NCI-H2196 treated with DMSO at 0.1 percent for 48 hours (cell line): ENCODE results near the gene KDM2B.
"Not testable (repeated sequence)": the region's sequence is repeated elsewhere in the genome, so short reads cannot be mapped to it uniquely, and the experiment has no call there.

ENCODE experiments used
- DNase-seq: peaks from one replicate; lab custom pipeline; 2025; ENCODE audit not compliant: unreplicated experiment; lab: John Stamatoyannopoulos, UW

The KDM2B gene

DNA sequence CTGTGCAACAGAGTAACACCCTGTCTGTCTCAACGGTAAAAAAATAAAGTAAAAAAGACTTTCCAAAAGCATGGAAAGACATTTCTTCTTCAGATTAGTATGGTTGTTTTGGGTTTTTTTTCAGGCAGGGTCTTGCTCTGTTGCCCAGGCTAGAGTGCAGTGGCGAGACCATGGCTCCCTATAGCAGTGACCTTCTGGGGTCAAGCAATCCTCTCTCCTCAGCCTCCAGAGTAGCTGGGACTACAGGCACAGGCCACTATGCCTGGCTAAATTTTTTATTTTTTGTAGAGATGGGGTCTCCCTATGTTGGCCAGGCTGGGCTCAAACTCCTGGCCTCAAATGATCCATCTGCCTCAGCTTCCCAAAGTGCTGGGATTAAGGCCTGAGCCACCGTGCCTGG, 72.8 kb downstream of the KDM2B start:
- no peak for DNase-seq

DNA sequence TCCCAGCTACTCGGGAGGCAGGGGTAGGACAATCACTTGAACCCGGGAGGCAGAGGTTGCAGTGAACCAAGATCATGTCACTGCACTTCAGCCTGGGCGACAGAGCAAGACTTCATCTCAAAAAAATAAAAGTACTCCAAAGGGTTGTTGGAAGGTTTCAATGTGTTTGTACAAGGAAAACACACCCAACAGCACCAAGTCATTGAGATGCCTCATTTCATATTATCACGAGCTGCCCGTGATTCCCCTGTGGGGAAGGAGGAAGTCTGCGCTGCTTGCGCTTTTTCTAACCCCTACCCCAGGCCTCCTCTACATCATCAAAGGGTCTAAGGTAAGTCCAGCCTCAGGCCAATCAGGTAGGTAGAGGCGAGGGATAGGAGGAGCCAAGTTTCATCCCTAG, 73.6 kb downstream of the KDM2B start:
- DNase-seq = no peak

GRCh38 chr12:121505513-121505912, 75.3 kb downstream of the KDM2B start:
- DNase-seq = no peak

DNA sequence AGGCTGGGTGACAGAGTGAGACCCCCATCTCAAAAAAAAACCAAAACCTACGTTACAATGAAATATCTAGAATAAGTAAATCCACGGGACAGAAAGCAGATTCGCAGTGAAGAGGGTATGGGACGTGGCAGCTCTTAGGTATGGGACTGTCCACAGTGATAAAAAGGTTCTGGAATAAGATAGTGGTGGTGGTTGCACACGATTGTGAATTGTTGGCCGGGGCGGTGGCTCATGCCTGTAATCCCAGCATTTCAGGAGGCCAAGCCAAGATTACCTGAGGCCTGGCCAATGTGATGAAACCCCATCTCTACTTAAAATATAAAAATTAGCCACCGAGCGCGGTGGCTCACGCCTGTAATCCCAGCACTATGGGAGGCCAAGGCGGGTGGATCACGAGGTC, 76.3 kb downstream of the KDM2B start:
- DNase-seq = no peak

DNA sequence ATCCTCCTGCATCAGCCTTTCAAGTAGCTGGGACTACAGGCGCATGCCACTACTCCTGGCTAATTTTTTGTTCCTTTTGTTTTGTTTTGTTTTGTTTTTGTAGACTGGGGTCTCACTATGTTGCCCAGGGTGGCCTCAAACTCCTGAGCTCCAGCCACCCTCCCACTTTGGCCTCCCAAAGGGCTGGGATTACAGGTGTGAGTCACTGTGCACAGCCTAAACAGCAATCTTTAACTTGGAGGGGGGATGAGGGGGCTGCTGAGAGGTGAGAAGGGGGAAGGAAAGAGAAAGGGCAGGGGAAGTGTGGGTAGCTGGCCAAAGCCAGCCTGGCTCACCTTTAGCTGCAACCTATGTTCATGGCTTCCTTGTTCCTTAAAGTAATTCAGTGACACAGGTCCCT, 77.4 kb downstream of the KDM2B start:
- DNase-seq = no peak

- no peak for DNase-seq
Observed at GRCh38 chr12:121501946-121502345, 78.9 kb downstream of the KDM2B start.

DNA sequence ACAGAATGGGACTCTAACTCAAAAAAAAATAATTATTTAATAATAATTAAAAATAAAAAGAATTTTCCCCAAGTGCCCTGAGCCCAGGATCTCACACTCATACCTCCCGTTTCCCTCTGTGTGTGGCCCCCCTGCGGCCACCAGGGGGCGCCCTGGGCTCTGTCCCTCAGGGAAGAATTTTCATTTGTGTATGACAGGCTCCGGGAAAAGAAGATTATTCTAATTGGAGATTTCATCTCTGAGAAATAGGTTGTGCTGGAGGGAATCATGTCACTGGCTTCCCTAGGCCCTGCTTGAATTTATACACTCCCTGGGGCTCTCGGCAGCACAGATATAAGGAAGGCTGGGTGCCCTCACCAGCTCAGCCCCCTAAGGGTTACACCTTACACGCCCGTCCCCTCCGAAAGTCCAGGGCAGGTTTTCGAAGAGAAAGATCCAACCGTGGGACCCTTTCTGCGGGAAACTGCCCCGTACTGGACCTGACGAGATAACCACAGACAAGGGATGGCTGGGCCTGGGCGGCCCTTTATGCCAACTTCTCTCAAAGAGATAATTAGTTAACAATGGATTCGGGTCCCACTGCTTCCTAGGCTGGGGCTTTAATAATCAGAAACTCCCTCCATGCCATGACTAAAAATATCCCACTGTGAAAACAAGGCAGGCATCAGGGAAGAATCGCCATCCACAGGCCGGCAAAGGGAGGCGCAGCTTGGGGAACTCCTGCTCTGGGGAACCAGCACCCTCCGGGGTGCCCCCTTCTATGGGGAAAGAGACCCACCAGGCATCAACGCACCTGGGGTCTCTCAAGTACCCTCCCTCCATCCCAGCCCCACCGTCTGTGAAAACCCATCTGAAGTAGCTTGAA, 80.7 kb downstream of the KDM2B start:
- peak; percentile 44 for DNase-seq

DNA sequence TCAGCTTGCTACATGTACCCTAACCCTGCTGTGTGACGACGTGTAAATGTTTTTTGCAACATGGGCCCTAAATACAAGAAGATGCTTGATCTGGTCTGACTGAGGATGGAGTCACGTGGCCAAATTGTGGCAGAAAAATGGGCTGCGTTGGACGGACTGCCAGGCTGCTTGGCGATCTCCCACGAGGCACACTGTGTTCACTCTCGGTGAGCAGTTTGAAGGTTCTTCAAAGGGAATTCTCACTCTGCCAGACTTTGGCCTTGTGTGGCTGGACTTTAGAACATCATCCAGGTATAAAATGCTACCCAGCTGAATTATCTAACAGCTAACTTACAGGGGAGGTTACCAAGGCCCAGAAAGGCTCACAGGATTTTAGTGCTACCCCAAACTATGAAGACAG, 85.1 kb downstream of the KDM2B start:
- DNase-seq = no peak

DNA sequence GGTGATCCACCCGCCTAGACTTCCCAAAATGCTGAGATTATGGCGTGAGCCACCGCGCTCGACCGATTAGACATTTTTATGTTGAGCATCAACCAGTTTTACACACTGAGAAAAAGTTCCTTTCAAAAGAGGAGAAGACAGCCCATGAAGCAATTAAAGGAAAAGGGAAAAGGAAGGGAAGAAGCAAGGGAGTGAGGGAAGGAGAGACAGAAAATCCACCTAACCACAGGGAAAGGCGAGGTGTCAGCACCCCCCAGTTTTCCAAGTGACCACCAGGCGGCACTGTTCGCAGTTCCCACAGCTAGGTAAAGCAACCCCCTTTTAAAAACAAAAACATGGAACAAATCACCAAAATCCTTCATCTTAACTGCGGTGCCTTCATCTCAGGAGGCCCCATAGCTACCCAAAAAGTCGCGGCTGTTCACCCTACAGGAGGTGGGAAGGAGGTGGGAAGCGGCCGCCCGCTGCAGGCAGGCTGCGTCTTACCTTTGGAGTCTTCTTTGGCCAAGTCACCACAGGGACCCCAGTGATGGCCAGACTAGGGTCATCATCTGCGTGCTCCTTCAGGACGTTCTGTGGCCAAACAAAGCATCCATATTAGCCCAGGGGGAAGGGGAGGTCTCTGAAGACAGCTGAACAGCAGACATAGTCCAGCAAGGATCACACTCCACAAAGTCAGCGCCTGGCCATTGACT, 86.6 kb downstream of the KDM2B start:
- no peak for DNase-seq

GRCh38 chr12:121490401-121491281, 90.2 kb downstream of the KDM2B start:
- DNase-seq = no peak

DNA sequence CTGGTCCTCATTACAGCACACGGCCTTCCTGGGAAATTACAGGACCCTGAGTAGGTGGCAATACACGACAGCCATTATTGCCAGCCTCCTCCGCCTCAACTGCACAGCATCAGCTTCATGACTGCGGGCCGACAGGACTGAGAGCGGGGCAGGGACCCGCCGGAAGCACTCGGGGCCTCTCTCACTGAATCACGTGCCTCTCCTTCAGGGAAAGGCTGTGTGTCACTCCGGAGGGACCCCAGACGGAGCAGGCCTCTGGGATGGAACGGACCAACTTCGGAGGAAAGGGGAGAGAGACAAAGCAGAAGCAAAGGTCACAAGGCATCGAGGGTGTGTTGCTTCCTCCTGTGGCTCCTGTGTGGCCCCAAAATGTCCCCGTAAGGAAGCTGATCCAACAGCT, 90.9 kb downstream of the KDM2B start:
- no peak for DNase-seq

DNA sequence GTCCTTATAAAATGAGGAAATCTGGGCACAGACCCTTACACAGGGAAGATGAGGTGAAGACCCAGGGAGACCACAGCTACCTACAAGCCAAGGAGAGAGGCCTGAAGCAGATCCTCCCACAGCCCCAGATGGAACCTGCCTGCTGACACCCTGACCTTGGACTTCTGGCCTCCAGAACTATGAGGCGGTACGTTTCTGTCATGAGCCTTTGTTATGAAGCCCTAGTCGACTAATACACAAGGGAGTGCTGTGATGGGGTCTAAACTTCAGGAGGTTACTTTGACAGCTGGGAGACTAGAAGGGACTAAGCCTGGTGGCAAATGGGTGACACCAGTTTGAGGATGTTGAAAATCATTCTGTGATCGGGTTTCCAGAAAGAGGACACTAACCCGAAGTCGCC, 95.9 kb downstream of the KDM2B start:
- no peak for DNase-seq

DNA sequence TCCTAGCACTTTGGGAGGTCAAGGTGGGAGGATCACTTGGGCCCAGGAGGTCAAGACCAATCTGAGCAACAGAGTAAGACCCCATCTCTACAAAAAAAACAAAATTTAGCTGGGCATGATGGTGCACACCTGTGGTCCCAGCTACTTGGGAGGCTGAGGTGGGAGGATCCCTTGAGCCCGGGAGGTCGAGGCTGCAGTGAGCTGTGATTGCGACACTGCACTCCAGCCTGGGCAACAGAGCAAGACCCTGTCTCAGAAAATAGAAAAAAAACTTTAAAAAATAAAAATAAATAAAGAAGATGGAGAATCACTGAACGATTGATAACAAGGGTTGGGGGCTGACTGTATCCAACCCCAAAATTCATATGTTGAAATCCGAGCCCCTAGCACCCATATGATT, 96.3 kb downstream of the KDM2B start:
- DNase-seq = not testable (repeated sequence)

DNA sequence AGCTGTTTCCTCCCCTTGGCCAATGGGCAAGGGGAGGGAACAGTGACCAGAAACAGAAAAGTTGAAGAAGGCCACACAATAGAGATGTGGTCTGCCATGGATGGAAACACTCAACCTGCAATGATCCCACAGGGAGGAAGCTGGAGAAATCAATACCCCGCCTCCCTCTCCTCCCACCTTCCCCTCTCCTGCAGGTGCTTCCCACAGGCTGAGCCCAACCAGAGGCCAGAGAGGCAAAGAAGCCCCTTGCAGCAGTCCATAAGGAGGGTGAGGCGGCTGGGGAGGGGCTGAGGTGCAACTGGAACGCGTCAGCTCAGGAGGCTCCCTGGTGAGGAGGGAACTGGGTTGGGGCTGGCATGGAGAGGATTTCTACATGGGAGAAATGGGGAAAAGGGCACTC, 96.9 kb downstream of the KDM2B start:
- no peak for DNase-seq

GRCh38 chr12:121476477-121476876, 104.3 kb downstream of the KDM2B start:
- DNase-seq = no peak

- no peak for DNase-seq
Observed at GRCh38 chr12:121475279-121475678, 105.5 kb downstream of the KDM2B start.

GRCh38 chr12:121472150-121472905, 108.5 kb downstream of the KDM2B start:
- DNase-seq = no peak

GRCh38 chr12:121470751-121471150, 110.1 kb downstream of the KDM2B start:
- DNase-seq = no peak

GRCh38 chr12:121468499-121468801, 112.4 kb downstream of the KDM2B start:
- DNase-seq = no peak

GRCh38 chr12:121467638-121468498, 113.0 kb downstream of the KDM2B start:
- DNase-seq = no peak
